PFSK-1 (cell line): ENCODE data around the gene MIER3.

Experiments
- POLR2AphosphoS5 ChIP-seq: IDR thresholded peaks from 2 replicates; pipeline ENCODE4 v1.6.1; 2012; ENCODE audit warnings: low read depth, mild to moderate bottlenecking, control low read depth, low read length, moderate library complexity
- TF ChIP-seq, protein P1 (sequence below), 2 experiments: IDR thresholded peaks; 2 replicates each; pipeline versions ENCODE4 v1.6.1 to v1.8.0; 2011 to 2012; ENCODE audit warnings: low read depth in 2 of 2, low read length in 2 of 2, control low read depth in 1 of 2, inconsistent platforms in 1 of 2, mild to moderate bottlenecking in 1 of 2, moderate library complexity in 1 of 2; ENCODE audit not compliant: insufficient read depth in 1 of 2

DNA sequence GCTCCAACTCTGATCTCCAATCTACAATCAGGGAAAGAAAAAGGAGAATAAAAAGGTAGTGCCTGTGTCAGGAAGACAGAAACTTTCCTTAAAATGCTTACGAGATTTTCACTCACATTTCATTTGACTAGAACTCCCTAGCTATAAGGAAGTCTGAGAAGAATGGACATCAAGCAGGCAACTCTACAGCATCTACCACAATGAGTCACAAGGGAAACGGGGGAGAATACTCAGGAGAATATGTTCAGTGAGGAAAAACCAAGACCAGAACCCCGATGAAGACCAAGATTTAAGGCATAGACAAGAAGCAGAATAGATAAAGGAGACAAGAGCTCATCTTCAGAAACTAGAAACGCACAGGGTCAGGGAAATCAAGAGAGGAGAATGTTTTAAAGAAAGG lies 51.5 kb downstream of the MIER3 start:
- TF ChIP-seq, protein P1, sequence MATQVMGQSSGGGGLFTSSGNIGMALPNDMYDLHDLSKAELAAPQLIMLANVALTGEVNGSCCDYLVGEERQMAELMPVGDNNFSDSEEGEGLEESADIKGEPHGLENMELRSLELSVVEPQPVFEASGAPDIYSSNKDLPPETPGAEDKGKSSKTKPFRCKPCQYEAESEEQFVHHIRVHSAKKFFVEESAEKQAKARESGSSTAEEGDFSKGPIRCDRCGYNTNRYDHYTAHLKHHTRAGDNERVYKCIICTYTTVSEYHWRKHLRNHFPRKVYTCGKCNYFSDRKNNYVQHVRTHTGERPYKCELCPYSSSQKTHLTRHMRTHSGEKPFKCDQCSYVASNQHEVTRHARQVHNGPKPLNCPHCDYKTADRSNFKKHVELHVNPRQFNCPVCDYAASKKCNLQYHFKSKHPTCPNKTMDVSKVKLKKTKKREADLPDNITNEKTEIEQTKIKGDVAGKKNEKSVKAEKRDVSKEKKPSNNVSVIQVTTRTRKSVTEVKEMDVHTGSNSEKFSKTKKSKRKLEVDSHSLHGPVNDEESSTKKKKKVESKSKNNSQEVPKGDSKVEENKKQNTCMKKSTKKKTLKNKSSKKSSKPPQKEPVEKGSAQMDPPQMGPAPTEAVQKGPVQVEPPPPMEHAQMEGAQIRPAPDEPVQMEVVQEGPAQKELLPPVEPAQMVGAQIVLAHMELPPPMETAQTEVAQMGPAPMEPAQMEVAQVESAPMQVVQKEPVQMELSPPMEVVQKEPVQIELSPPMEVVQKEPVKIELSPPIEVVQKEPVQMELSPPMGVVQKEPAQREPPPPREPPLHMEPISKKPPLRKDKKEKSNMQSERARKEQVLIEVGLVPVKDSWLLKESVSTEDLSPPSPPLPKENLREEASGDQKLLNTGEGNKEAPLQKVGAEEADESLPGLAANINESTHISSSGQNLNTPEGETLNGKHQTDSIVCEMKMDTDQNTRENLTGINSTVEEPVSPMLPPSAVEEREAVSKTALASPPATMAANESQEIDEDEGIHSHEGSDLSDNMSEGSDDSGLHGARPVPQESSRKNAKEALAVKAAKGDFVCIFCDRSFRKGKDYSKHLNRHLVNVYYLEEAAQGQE (IDR thresholded peaks at IDR 0.05; ENCODE audit: insufficient read depth in 1 of 2, low read depth in 2 of 2, low read length in 2 of 2): no peak
- no peak for TF ChIP-seq POLR2AphosphoS5
